GM21390 (cell line): ENCODE measurements around the gene CPE.

Experiments used
- ATAC-seq: cut with Tn5 transposase; IDR thresholded peaks from one replicate; pipeline ENCODE4 v1.9.1; 2021; ENCODE audit not compliant: unreplicated experiment

CPE gene

GRCh38 chr4:165542476-165542875 is 163.7 kb downstream of the CPE start:
- ATAC-seq: no peak
